B cell (primary cell): Measurements from ENCODE around the gene TMEM201. TPM values are rescaled to one million over a fixed set of nuclear protein-coding genes. Genes with fewer than 3 reads are reported as not detected.

ENCODE experiments used
- ATAC-seq: fragments of 200-7000 bp; cut with Tn5 transposase; one replicate; pipeline ENCODE4 v1.10.0; 2021; ENCODE audit warnings: low read depth, mild to moderate bottlenecking, moderate number of reproducible peaks, moderate library complexity
- CTCF ChIA-PET: fragments of 350-600 bp; sonication (Branson Sonifier 250); formaldehyde crosslinking; loops from one replicate; lab custom pipeline; 2021; ENCODE audit warnings: antibody characterized with exemption, inconsistent platforms; lab: Charles Lee
- POLR2A ChIA-PET: fragments of 350-600 bp; sonication (Branson Sonifier 250); formaldehyde crosslinking; loops from one replicate; lab custom pipeline; 2021; ENCODE audit warnings: antibody characterized with exemption; lab: Charles Lee
- DNase-seq: peaks from one replicate; pipeline ENCODE4 v3.0.0; 2013
- H2AFZ ChIP-seq: 2 replicates; pipeline ENCODE4 v1.6.1; 2012; ENCODE audit warnings: mild to moderate bottlenecking, low read depth, low read length; ENCODE audit not compliant: insufficient read depth, poor library complexity, severe bottlenecking
- H3K27ac ChIP-seq, 2 donors: 1 replicate in 1 of 2; 2 replicates in 1 of 2; pipeline ENCODE4 v1.5.1; 2012 to 2013; ENCODE audit warnings: low read length in 2 of 2, mild to moderate bottlenecking in 2 of 2, moderate library complexity in 1 of 2
- H3K27me3 ChIP-seq, 4 experiments: fragments of 200-600 bp in 1 of 4; sonication (generic) in 1 of 4; replicated peaks in 1 of 4; 1 replicate in 2 of 4; 2 replicates in 2 of 4; pipeline versions ENCODE4 v1.6.1 to v1.7.0; 2013 to 2016; ENCODE audit warnings: low read length in 3 of 4, mild to moderate bottlenecking in 2 of 4, mixed read lengths in 1 of 4, moderate library complexity in 1 of 4; ENCODE audit not compliant: insufficient read depth in 4 of 4, control insufficient read depth in 3 of 4; ENCODE audit errors: control extremely low read depth in 1 of 4
- H3K36me3 ChIP-seq, 2 experiments: replicated peaks in 1 of 2; 1 replicate in 1 of 2; 2 replicates in 1 of 2; pipeline versions ENCODE4 v1.6.1 to v1.7.1; 2013; ENCODE audit warnings: low read length in 1 of 2; ENCODE audit not compliant: insufficient read depth in 2 of 2, control insufficient read depth in 1 of 2; ENCODE audit errors: control extremely low read depth in 1 of 2, extremely low read depth in 1 of 2
- H3K4me1 ChIP-seq, 2 donors: fragments of 200-600 bp in 1 of 2; sonication (generic) in 1 of 2; 1 replicate in 1 of 2; 2 replicates in 1 of 2; pipeline versions ENCODE4 v1.5.1 to v1.6.1; 2013 to 2017; ENCODE audit warnings: low read length in 2 of 2; ENCODE audit not compliant: control insufficient read depth in 2 of 2, insufficient read depth in 2 of 2
- H3K4me2 ChIP-seq: replicated peaks from 2 replicates; pipeline ENCODE3; 2012; ENCODE audit warnings: mild to moderate bottlenecking, low read depth, low read length; ENCODE audit not compliant: poor library complexity, severe bottlenecking
- H3K4me3 ChIP-seq, 5 experiments: fragments of 200-600 bp in 1 of 5; sonication (generic) in 1 of 5; 1 replicate in 3 of 5; 2 replicates in 2 of 5; pipeline versions ENCODE4 v1.5.1 to v1.7.0; 2011 to 2016; ENCODE audit warnings: low read length in 4 of 5, mild to moderate bottlenecking in 4 of 5, low read depth in 2 of 5, control low read depth in 1 of 5, moderate library complexity in 1 of 5; ENCODE audit not compliant: insufficient read depth in 1 of 5; ENCODE audit errors: control extremely low read depth in 1 of 5, extremely low read depth in 1 of 5
- H3K79me2 ChIP-seq: fragments of 200-600 bp; sonication (generic); one replicate; pipeline ENCODE4 v1.6.0; 2016; ENCODE audit warnings: low read length; ENCODE audit not compliant: control insufficient read depth, insufficient read depth
- H3K9ac ChIP-seq: fragments of 200-600 bp; sonication (generic); 2 replicates; pipeline ENCODE4 v1.6.1; 2017; ENCODE audit warnings: mild to moderate bottlenecking, low read length, moderate library complexity
- H3K9me3 ChIP-seq, 3 donors: one replicate each; pipeline versions ENCODE4 v1.6.1 to v1.7.1; 2013; ENCODE audit warnings: low read length in 2 of 3; ENCODE audit not compliant: control insufficient read depth in 2 of 3, insufficient read depth in 1 of 3; ENCODE audit errors: control extremely low read depth in 1 of 3
- H4K20me1 ChIP-seq: 2 replicates; pipeline ENCODE4 v1.6.0; 2012; ENCODE audit warnings: mild to moderate bottlenecking, low read length; ENCODE audit not compliant: insufficient read depth, control insufficient read depth, poor library complexity, severe bottlenecking
- H3K27ac Mint-ChIP-seq: one replicate; pipeline ENCODE4 v1.8.0; 2021; ENCODE audit warnings: mixed read lengths
- H3K27me3 Mint-ChIP-seq: one replicate; pipeline ENCODE4 v1.8.0; 2021; ENCODE audit warnings: mixed read lengths
- H3K4me1 Mint-ChIP-seq: one replicate; pipeline ENCODE4 v1.8.0; 2021; ENCODE audit warnings: mixed read lengths
- H3K4me3 Mint-ChIP-seq: one replicate; pipeline ENCODE4 v1.8.0; 2021; ENCODE audit warnings: mixed read lengths
- H3K9me3 Mint-ChIP-seq: one replicate; pipeline ENCODE4 v1.8.0; 2022; ENCODE audit warnings: mixed read lengths; ENCODE audit not compliant: insufficient read depth
- EZH2 ChIP-seq: IDR thresholded peaks from 2 replicates; pipeline ENCODE4 v1.6.1; 2012; ENCODE audit warnings: borderline replicate concordance, low read depth, mild to moderate bottlenecking, moderate library complexity, low read length; ENCODE audit not compliant: insufficient read depth, poor library complexity, severe bottlenecking
- WGBS: methylation state at CpG from one replicate; pipeline ENCODE4 v1.1.5; 2013; ENCODE audit warnings: missing lambda C conversion rate; ENCODE audit not compliant: insufficient coverage; 5-methylcytosine and 5-hydroxymethylcytosine counted together
- intact Hi-C: fragments of 100-400 bp; cut with micrococcal nuclease; formaldehyde crosslinking; loops from one replicate; pipeline ENCODE4 v1.10.0; 2022
- polyA plus RNA-seq: library from polyadenylated mRNA; depleted of rRNA; stranded (reverse); fragments of >200 nt; gene quantifications from 2 replicates; pipeline ENCODE4 v1.2.3, GENCODE V29; 2012
- total RNA-seq, 2 donors: library from RNA; stranded (reverse); fragments of 120-200 nt in 1 of 2; gene quantifications; 1 replicate in 1 of 2; 2 replicates in 1 of 2; pipeline versions ENCODE4 v1.2.3 to v1.2.4, GENCODE V29; 2013 to 2022
- TF ChIP-seq, protein P1 (sequence below): fragments of 200-600 bp; IDR thresholded peaks from one replicate; pipeline ENCODE4 v1.8.0; 2022; ENCODE audit warnings: antibody characterized with exemption, mild to moderate bottlenecking

The TMEM201 gene
- total and polyA plus RNA-seq, 2 donors (not counting 1 experiment from before 2014, with no cell fraction given): 6.5 to 9.1 TPM

DNA sequence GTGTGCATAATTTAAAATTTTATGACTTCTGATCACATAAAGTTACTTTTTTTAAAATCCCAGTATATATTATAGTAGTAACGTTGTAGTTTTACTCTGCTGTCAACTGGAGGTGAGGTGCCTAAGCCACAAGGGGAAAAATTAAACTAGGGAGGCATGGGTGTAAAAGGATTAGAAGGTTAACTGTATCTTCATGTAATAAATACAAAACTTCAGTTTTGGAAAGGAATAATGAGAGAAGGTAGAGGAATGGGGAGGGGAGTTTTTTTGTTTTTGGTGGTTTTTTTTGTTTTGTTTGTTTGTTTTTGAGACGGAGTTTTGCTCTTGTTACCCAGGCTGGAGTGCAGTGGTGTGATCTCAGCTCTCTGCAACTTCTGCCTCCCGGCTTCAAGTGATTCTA lies 43.8 kb upstream of the TMEM201 start:
- Histone ChIP-seq H3K4me3 (no peak overlapping the region), H2AFZ (no peak overlapping the region), H3K27ac (no peak overlapping the region), H3K9ac (no peak overlapping the region), H3K4me1 (peaks cover 8% of the 10 kb centered on the region in 2 donors), H3K9me3 (no peaks in the 10 kb centered on the region), H4K20me1 (peaks cover 54% of the 10 kb centered on the region), H3K27me3 (no peaks in the 10 kb centered on the region), H3K4me2 (no peak overlapping the region), H3K36me3 (no peaks in the 10 kb centered on the region), H3K79me2 (peaks cover 96% of the 10 kb centered on the region)
- Mint-ChIP-seq H3K27ac (no peak overlapping the region), H3K4me1 (peaks cover 29% of the 10 kb centered on the region), H3K27me3 (no peaks in the 10 kb centered on the region), H3K4me3 (no peak overlapping the region), H3K9me3 (no peaks in the 10 kb centered on the region)
- POLR2A ChIA-PET: no interaction called here
- CTCF ChIA-PET: no interaction called here
- intact Hi-C loops: no loop called here
- TF ChIP-seq, protein P1, sequence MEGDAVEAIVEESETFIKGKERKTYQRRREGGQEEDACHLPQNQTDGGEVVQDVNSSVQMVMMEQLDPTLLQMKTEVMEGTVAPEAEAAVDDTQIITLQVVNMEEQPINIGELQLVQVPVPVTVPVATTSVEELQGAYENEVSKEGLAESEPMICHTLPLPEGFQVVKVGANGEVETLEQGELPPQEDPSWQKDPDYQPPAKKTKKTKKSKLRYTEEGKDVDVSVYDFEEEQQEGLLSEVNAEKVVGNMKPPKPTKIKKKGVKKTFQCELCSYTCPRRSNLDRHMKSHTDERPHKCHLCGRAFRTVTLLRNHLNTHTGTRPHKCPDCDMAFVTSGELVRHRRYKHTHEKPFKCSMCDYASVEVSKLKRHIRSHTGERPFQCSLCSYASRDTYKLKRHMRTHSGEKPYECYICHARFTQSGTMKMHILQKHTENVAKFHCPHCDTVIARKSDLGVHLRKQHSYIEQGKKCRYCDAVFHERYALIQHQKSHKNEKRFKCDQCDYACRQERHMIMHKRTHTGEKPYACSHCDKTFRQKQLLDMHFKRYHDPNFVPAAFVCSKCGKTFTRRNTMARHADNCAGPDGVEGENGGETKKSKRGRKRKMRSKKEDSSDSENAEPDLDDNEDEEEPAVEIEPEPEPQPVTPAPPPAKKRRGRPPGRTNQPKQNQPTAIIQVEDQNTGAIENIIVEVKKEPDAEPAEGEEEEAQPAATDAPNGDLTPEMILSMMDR: no peak
- no peak for TF ChIP-seq EZH2
- WGBS: 100% methylated on average over 2 of the region's 3 CpGs
- ATAC-seq: no peak
- no peak for DNase-seq

DNA sequence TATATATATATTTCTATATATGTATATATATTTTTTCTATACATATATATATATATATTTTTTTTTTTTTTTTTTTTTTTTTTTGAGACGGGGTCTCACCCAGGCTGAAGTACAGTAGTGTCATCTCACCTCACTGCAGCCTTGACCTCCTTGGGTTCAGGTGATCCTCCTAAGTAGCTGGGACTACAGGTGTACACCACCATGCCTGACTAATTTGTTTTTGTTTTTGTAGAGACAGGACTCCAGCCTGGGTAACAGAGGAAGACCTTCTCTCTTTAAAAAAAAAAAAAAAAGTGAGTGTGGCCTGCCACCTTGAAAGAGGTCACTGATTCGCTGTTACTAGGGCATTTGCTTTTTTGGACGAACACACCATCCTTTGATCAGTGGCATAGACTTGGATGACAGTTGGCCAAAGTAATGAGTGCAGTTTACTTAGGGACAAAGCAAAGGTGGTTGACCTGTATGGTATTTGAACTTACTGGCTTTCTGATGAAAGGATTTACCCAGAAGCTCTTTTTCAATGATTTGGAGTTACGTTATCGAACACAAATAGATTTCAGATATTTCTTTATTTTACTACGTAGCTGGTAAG lies 38.7 kb upstream of the TMEM201 start:
- H3K4me3 ChIP-seq: no peak overlapping the region
- ATAC-seq (no peak), DNase-seq (no peak)
- Mint-ChIP-seq H3K27ac (no peak overlapping the region), H3K27me3 (no peaks in the 10 kb centered on the region), H3K4me3 (no peak overlapping the region), H3K4me1 (peaks cover 15% of the 10 kb centered on the region), H3K9me3 (no peaks in the 10 kb centered on the region)
- H3K27ac ChIP-seq: no peak overlapping the region
- intact Hi-C loops: no loop called here
- no peak overlapping the region for H3K4me2 ChIP-seq
- H3K36me3 ChIP-seq: peaks cover 0 to 7% of the 10 kb centered on the region in 2 experiments
- no peaks in the 10 kb centered on the region for H3K27me3 ChIP-seq
- WGBS: 100% methylated on average over 2 of the region's 6 CpGs
- H3K79me2 ChIP-seq: peaks cover 59% of the 10 kb centered on the region
- H4K20me1 ChIP-seq: peaks cover 25% of the 10 kb centered on the region
- TF ChIP-seq, protein P1: no peak
- no peak for TF ChIP-seq EZH2
- no peaks in the 10 kb centered on the region for H3K9me3 ChIP-seq
- no peak overlapping the region for H3K9ac ChIP-seq
- POLR2A ChIA-PET: no interaction called here
- H3K4me1 ChIP-seq: no peaks in the 10 kb centered on the region
- CTCF ChIA-PET: no interaction called here
- H2AFZ ChIP-seq: no peak overlapping the region
